ENCODE measurements around the gene IRGQ. TPM values are rescaled to one million over a fixed set of nuclear protein-coding genes. Genes with fewer than 3 reads are reported as not detected.
"Not testable (repeated sequence)": the region's sequence is repeated elsewhere in the genome, so short reads cannot be mapped to it uniquely, and the experiment has no call there.

IRGQ gene
- total RNA-seq, 2 donors from 2014 or later, result 21.6 to 29.4 TPM

DNA sequence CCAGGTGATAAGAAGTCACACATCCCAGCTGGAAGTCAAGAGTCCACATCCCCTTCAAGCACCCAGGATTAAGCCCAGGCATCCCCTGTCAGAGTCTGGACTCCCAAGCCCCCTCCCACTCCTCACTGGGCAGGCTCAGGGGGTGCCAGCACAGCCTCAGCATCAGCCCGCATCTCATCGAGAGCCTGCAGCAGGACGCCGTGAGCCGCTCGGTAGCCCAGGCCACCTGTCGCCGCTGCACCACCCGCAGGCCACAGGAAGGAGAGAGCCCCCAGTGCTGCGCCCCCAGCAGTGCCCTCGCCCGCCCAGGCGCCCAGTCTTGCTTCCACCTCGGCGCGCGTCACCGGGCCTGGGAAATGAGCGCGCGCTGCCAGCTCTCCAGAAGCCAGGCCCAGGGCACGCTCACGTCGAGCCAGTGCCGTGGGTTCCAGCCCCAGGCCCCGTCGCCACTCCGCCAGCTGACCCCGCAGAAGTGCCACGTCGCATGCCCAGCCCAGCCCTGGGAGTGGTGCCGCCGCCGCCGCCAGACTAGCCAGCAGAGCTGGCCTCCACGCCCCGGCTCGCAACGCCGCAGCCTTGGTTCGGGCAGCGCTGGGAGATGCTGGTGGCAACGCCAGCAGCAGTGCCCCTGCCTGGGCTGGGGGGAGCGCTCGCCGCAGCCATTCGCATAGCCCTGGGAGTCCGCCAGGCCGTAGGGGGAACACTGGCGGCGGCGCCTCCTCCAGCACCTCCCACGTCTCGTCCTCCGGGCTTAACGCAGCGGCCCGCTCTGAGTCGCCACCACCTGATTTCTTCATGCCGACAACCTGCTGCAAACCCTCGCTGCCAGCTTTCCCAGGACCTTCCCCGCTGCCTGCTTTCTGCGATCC, 3.8 kb downstream of the IRGQ start:
- peaks cover 25 to 27% of the 10 kb centered on the region in 2 donors for H3K36me3 Mint-ChIP-seq
- ATAC-seq, result no peak
- no peak overlapping the region for H3K27ac Mint-ChIP-seq
- H3K9me3 Mint-ChIP-seq, result no peaks in the 10 kb centered on the region
- no peak for DNase-seq (ENCODE audit: low spot score in 2 of 2)

DNA sequence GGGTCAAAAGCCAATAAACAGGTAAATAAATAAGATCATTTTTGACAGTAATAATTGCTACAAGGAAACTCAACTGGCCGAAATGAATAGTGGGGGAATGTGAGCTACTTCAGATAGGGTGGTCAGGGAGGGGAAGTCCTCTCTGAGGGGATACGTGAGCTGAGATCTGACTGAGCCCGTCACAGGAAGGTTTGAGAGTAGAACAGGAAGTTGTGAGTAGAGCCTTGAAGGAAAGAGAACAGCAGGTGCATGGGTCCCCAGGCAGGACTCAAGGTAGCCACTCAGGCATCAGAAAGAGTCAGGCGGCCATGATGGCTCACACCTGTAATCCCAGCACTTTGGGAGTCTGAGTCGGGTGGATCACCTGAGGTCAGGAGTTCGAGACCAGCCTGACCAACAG, 6.3 kb downstream of the IRGQ start:
- Mint-ChIP-seq H3K27ac (peak overlapping the region in 1 of 2 donors; percentile 33), H3K36me3 (peaks cover 8 to 19% of the 10 kb centered on the region in 2 donors), H3K9me3 (no peaks in the 10 kb centered on the region)
- DNase-seq (ENCODE audit: low spot score in 2 of 2) (no peak), ATAC-seq (no peak)

GRCh38 chr19:43589277-43589676, 6.7 kb downstream of the IRGQ start:
- no peak for DNase-seq (ENCODE audit: low spot score in 2 of 2)
- Mint-ChIP-seq H3K36me3 (peaks cover 8 to 19% of the 10 kb centered on the region in 2 donors), H3K27ac (no peak overlapping the region), H3K9me3 (no peaks in the 10 kb centered on the region)
- ATAC-seq, result no peak

- not testable (repeated sequence) for H3K9me3 Mint-ChIP-seq; DNase-seq (ENCODE audit: low spot score in 2 of 2); ATAC-seq; H3K27ac Mint-ChIP-seq; H3K36me3 Mint-ChIP-seq
Observed at GRCh38 chr19:43587029-43587428, 8.9 kb downstream of the IRGQ start.

DNA sequence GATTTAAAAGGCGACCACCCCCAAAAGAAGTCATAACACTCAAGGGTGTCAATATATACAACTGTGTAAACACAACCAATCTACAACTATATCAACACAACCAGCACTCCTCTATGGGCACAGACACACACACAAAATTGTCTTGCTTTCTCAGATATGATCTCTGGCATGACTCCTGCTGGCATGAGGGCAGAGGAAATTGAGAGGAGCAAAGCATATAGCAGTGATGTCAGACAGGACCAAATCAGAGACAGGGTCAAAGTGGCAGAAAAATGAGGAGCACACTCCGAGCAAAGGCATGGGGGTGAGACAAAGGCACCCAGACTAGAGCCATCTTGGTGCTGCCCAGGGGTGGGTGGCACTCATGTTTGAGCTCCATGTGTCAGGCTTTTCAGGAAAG, 9.6 kb downstream of the IRGQ start:
- DNase-seq (ENCODE audit: low spot score in 2 of 2), result no peak
- peaks cover 0 to 10% of the 10 kb centered on the region in 2 donors for H3K36me3 Mint-ChIP-seq
- ATAC-seq, result no peak
- peak overlapping the region in 1 of 2 donors; percentile 42 for H3K27ac Mint-ChIP-seq
- no peaks in the 10 kb centered on the region for H3K9me3 Mint-ChIP-seq

DNA sequence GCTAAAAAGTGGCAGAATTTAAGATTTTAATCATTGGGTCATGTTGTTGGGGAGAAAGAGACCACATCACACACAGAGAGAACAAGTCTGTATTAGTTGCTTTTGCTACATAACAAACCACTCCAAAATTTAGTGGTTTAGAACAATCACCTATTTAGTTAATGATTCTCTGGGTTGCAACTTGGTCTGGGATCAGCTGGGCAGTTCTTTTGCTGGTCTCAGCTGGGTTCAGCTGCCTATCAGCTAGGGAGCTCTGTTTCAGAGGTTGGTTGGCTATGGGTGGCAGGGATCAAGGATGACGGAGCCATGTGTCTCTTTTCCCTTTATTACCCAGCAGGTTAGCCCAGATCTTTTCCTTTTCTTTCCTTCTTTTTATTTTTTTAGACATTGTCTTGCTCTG, 11.4 kb downstream of the IRGQ start:
- H3K36me3 Mint-ChIP-seq, result peaks cover 7 to 17% of the 10 kb centered on the region in 2 donors
- DNase-seq (ENCODE audit: low spot score in 2 of 2), result no peak
- no peaks in the 10 kb centered on the region for H3K9me3 Mint-ChIP-seq
- ATAC-seq, result no peak
- peak overlapping the region in 1 of 2 donors; percentile 42 for H3K27ac Mint-ChIP-seq

DNA sequence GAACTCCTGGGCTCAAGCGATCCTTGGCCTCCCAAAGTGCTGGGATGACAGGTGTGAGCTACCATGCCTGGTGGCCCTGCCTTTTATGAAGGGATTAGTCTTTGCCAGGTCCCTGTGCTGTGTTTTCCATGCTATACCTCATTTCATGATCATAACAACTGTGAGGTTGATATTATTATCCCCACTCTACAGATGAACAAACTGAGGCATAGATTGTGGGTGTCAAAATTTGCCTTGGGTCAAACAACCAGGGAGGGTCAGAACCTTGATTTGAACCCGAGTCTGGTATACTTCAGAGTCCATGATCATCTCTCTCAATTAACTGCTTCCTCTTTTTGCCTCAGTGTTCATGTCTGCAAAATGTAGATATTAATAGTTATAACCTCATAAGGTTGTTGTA, 13.4 kb downstream of the IRGQ start:
- Mint-ChIP-seq H3K36me3 (peaks cover 7 to 18% of the 10 kb centered on the region in 2 donors), H3K9me3 (no peaks in the 10 kb centered on the region), H3K27ac (no peak overlapping the region)
- DNase-seq (ENCODE audit: low spot score in 2 of 2) (no peak), ATAC-seq (no peak)

DNA sequence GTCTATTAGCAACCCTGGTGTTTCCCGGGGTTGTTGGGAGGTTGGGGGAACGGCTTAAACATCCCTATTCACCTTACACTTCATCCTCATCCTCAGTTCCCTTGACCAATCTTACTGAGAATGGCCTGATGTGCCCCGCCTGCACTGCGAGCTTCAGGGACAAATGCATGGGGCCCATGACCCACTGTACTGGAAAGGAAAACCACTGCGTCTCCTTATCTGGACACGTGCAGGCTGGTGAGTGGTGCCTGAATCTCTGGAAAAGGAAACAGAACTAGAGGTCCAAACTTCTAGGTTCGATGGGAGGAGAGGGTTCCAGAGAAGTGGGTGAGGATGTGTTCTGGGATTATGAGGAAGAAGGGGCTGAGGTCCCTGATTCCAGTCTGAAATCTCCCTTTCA, 14.5 kb downstream of the IRGQ start:
- peaks cover 7 to 18% of the 10 kb centered on the region in 2 donors for H3K36me3 Mint-ChIP-seq
- no peak for ATAC-seq
- DNase-seq (ENCODE audit: low spot score in 2 of 2), result no peak
- H3K27ac Mint-ChIP-seq, result no peak overlapping the region
- no peaks in the 10 kb centered on the region for H3K9me3 Mint-ChIP-seq

DNA sequence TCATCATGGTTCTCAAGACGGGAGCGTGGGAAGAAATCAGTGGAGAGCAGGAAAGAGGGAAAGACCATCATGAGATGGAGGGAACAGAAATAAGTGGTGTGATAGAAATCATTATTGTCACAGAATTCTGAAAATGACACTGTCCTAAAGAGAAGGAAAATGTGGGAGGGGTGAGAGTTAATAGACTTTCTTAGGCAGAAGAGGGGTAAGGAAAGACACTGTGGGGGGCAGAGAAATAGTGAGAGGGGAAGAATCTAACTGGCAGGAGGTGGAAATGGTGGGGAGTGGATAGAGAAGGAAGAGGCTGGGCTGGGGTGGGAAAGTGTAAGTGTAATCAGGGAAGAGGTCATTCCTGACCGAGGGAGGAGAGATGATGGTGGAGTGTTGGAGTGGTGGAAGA, 17.1 kb downstream of the IRGQ start:
- no peak for ATAC-seq
- peak overlapping the region in 1 of 2 donors; percentile 93 for H3K27ac Mint-ChIP-seq

DNA sequence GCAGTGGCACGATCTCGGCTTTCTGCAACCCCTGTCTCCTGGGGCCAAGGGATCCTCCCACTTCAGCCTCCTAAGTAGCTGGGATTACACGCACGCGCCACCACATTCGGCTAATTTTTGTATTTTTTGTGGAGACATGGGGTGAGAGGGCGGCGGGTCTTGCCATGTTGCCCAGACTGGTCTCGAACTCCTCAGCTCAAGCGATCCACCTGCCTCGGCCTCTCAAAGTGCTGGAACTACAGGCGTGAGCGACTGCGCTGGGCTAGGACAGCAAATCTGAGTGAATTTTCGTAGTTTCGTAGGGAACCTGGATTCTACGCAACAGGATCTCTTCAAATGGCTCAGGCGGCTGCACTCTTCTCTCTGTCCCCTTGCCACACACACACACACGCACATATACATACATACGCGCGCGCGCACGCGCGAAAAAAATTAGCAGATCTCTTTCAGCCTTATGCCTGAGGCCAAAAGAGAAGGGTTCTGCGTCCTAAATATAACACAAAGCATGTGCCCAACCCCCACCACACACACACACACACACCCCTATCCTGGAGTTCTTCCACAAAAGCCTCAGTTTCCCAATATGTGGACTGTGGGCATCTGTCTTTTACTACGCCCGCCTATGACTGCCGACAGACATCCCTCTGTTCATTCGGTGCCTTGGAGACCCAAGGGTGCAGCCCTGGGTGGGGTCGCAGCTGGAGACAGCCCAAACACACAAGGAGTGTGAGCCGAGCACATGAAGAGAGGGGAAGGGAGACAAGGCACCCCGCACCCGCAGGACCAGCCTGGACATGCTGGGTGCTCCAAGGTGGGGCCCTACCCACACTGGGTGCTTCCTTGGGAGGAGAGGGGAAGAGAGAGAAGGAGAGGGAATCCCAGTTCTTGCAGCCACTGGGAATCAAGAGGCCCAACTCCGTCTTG, 19.7 kb downstream of the IRGQ start:
- no peak for DNase-seq (ENCODE audit: low spot score in 2 of 2)
- Mint-ChIP-seq H3K36me3 (peaks cover 13 to 14% of the 10 kb centered on the region in 2 donors), H3K9me3 (no peaks in the 10 kb centered on the region), H3K27ac (peak overlapping the region; percentile 92 to 98)
- ATAC-seq, result no peak

More for the DNA sequence above, 17.1 kb downstream of the IRGQ start:
- no peak for DNase-seq (ENCODE audit: low spot score in 2 of 2)
- Mint-ChIP-seq H3K9me3 (no peaks in the 10 kb centered on the region), H3K36me3 (peaks cover 13 to 14% of the 10 kb centered on the region in 2 donors)

- peak; percentile 92 to 94 for DNase-seq (ENCODE audit: low spot score in 2 of 2)
- peak; percentile 99 to 100 for ATAC-seq
- Mint-ChIP-seq H3K36me3 (peaks cover 13 to 14% of the 10 kb centered on the region in 2 donors), H3K9me3 (no peaks in the 10 kb centered on the region), H3K27ac (peak within 1 kb of the TSS; percentile 98 to 99)
Observed at GRCh38 chr19:43575156-43575950, 20.6 kb downstream of the IRGQ start, which contains the start of the genes PINLYP and XRCC1. Gene PINLYP (plus strand): TSS chr19:43575801. CDS start chr19:43577192, 1,391 bp downstream. Gene XRCC1 (minus strand): TSS chr19:43575527. CDS start chr19:43575458, 69 bp downstream.

GRCh38 chr19:43574424-43575155, 21.3 kb downstream of the IRGQ start:
- DNase-seq (ENCODE audit: low spot score in 2 of 2), result no peak
- Mint-ChIP-seq H3K9me3 (no peaks in the 10 kb centered on the region), H3K27ac (peak overlapping the region; percentile 98 to 99), H3K36me3 (peaks cover 7% of the 10 kb centered on the region in 2 donors)
- no peak for ATAC-seq

- ATAC-seq, result no peak
- no peaks in the 10 kb centered on the region for H3K9me3 Mint-ChIP-seq
- peak overlapping the region in 1 of 2 donors; percentile 38 for H3K27ac Mint-ChIP-seq
- H3K36me3 Mint-ChIP-seq, result peaks cover 5 to 6% of the 10 kb centered on the region in 2 donors
- DNase-seq (ENCODE audit: low spot score in 2 of 2), result no peak
Observed at GRCh38 chr19:43572171-43572588, 23.8 kb downstream of the IRGQ start.

GRCh38 chr19:43570174-43570791, 25.7 kb downstream of the IRGQ start:
- no peak for ATAC-seq
- Mint-ChIP-seq H3K27ac (peak overlapping the region in 1 of 2 donors; percentile 42), H3K36me3 (peaks cover 4 to 5% of the 10 kb centered on the region in 2 donors), H3K9me3 (no peaks in the 10 kb centered on the region)
- no peak for DNase-seq (ENCODE audit: low spot score in 2 of 2)

GRCh38 chr19:43569657-43570056, 26.3 kb downstream of the IRGQ start:
- no peak for ATAC-seq
- Mint-ChIP-seq H3K9me3 (no peaks in the 10 kb centered on the region), H3K27ac (peak overlapping the region in 1 of 2 donors; percentile 42)

More at GRCh38 chr19:43569657-43570056, 26.3 kb downstream of the IRGQ start:
- H3K36me3 Mint-ChIP-seq, result no peaks in the 10 kb centered on the region
- DNase-seq (ENCODE audit: low spot score in 2 of 2), result no peak
